Endometrial microvascular endothelial cells (primary cell): ENCODE data around the gene KAT8. TPM values are rescaled to one million over a fixed set of nuclear protein-coding genes. Genes with fewer than 3 reads are reported as not detected.
"Not testable (repeated sequence)": the region's sequence is repeated elsewhere in the genome, so short reads cannot be mapped to it uniquely, and the experiment has no call there.

ENCODE experiments used
- in situ Hi-C: cut with HindIII; loops from 2 replicates; pipeline ENCODE4 v1.10.0; 2017; ENCODE audit warnings: low sequenced_read_pairs, low pct_unique_long_range_greater_than_20kb; ENCODE audit errors: inconsistent ontology term
- total RNA-seq: library from RNA; depleted of rRNA; stranded (reverse); fragments of >200 nt; gene quantifications from one replicate; pipeline ENCODE4 v1.2.3, GENCODE V29; 2015; ENCODE audit errors: inconsistent ontology term

Gene KAT8
- total RNA-seq, 1 donor from 2014 or later, result 30.1 TPM

DNA sequence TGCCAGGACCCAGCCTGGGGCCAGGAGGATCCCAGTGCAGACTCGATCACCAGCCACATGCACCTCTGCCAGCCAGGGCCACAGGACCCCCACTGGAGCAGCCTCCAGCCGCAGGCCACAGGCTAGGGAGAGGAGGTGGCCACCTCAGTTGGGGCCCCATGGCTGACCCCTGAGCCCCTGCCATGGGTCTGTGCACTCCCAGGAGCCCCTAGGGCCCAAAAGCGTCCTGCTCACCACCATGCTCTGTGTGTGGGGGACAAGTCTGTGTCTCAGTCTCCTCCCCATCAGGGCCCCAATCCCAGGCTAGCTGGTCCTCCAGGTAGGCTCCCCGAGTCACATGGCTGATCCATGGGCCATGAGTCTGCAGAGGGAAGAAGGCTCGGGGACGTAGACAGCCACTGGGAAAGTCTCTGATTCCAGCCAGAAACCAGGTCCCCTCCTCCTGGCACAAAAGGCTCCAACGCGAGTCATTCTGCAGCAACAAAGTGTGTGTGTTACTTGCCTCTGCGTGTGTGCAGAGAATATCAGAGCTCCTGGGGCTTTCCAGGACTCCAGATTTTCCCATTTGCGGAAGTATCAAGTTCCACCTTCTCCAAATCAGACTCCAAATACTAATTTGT, 24.1 kb downstream of the KAT8 start:
- in situ Hi-C loops, result no loop called here

DNA sequence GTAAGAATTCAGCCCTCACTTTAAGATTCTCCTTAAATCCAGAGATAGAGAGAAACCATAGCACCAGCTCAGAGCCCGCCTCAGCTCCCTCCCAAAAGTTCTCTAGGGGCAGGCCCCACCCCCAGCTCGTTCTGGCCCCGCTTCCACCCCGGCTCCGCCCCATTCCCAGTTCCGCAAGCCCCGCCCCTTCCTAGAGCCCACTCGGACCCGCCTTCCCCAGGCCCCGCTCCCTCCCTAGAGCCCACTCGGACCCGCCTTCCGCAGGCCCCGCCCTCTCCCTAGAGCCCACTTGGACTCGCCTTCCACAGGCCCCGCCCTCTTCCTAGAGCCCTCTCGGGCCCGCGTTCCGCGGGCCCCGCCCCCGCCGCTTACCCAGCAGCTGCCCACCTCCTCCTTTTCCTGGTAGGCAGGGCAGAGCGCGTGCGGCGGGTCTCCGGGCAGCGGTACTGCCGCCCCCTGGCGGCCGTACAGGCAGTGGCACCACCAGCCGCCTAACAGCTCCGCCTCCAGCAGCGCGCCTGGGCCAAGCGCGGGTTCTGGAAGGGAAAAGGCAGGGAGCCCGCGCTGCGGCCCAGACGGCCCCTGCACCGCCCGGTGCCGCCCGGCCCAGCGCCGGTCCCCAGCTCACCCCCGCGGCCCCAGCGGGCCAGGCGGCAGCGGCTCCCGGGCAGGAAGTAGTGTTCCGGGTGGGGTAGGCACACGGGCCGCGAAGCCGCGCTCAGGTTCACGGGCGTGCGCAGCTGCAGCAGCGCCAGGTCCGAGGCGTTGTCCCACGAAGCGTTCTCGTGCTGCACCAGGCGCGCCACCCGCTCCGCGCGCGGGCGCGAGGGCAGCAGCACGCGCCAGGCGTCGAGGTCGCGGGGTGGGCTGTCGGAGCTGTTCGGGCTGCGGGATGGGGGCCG, 24.9 kb downstream of the KAT8 start:
- in situ Hi-C loops, result no loop called here

DNA sequence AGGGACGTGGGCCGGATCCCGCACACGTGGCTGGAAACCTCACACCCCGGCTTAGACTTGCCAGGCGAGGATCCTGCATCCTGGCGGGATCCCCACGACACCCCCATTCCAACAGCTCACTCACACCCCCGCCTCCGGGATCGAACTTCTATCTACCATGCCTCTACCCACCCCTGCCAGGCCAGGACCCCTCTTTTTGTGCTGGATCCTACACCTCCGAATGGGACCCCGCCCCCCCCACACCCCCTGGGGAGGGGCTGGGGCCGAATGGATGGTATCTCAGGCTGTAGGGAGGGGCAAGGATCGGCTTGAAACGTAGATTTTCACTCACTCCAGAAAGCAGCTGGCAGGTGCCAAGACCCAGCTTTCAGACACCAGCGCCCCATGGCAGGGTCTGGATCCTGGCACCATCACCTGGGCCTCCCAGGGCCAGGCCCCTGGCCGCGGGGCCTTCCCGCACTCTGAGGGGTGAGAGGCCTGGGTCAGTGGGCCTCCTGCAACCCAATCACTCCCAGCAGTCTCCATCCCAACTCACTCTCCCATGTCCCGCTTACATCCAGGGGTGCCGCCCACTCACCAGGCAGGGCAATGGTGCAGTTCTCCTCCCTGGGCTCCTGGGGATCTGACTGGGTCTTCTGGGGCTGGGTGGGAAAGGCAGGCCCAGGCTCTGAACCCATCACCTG, 25.7 kb downstream of the KAT8 start:
- in situ Hi-C loops, result no loop called here

DNA sequence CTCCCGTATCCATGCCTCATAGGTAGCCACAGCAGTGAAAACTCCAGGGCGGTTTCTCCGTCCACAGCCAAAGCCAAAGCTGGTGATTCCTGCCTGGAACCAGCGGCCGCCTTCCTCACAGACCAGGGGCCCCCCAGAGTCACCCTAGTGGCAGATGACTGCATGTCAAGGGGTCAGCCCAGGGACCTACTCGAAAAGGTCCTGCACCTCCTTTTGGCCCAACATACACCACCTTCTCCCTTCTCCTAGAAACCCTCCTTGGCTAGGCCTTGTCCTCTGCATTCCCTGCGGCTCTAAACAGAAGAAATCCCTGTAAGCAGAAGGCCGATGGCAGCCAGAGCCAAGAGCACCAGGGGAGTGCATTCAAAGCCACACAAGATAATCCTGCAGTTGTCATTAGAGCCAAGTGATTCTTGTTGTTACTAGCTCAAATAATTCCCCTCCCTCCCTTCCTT, 26.3 kb downstream of the KAT8 start:
- in situ Hi-C loops, result no loop called here

DNA sequence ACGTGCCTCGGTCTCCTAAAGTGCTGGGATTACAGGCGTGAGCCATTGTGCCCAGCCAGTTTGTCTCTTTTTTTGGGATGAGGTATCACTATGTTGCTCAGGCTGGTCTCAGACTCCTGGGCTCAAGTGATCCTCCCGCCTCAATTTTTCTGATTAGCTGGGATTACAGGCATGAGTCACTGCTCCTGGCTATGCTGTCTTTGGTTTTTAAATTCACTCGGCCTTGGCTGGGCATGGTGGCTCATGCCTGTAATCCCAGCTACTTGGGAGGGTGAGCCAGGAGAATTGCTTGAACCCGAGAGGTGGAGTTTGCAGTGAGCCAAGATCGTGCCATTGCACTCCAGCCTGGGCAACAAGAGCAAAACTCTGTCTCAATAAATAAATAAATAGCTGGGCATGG, 27.0 kb downstream of the KAT8 start:
- in situ Hi-C loops, result not testable (repeated sequence)

DNA sequence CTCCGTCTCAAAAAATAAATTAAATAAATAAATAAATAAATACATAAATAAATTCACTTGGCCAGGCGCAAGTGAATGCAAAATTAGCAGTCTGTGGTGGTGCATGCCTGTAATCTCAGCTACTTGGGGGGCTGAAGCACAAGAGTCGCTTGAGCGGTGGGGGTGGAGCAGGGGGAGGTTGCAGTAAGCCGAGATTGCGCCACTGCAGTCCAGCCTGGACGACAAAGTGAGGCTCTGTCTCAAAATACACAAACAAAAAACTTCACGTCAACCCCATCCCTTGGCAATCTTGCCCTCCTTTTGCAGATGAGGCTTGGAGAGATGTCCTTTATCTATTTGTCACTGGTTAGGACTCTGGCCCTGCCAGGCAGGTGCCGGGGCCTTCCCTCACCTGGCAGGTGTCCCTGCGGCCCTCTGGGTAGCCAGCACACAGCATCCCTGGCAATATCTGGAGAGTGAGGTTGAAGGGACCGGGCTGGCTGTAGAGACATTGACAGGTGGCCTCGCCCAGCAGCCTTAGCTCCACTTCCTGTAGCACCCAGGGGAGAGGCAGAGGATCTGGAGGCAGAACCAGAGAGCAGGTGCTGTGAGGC, 28.0 kb downstream of the KAT8 start:
- in situ Hi-C loops, result no loop called here

DNA sequence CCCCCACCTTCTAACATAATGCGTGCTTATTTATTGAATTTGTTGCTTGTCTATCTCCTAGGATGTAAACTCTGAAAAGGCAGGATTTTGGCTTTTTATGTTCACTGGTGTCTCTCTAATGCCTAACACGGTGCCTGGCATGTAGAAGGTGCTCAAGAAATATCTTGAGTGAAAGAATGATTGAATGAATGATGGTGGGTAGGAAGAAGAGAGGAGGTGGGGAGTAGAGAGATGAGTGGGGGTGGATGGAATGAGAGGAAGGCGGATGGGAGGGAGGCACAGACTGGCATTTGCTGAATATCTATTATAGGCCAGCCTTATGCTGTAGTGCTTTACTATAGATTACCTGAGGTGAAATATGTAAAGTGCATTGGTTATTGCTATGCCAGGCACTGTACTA, 30.1 kb downstream of the KAT8 start:
- in situ Hi-C loops, result no loop called here

DNA sequence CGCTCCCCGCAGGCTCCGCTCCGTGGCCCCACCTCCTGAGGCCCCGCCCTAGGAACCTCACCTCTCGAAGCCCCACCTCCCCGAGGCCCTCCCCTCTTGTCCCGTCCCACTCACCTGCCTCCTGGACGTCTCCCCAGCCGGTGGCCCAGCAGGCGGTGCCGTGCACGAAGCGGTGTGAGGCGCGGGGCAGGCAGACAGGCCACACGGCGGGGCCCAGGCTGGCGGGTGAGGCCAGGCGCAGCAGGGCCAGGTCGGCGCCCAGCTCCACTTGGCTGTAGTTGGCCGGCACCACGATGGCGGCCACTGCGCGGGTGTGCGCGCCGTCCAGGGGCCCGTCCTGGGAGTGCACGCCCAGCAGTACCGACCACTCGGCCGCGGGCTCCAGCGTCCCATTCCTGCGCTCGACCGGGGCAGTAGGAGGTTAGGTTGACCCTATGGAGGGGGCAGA, 30.8 kb downstream of the KAT8 start:
- in situ Hi-C loops, result no loop called here

DNA sequence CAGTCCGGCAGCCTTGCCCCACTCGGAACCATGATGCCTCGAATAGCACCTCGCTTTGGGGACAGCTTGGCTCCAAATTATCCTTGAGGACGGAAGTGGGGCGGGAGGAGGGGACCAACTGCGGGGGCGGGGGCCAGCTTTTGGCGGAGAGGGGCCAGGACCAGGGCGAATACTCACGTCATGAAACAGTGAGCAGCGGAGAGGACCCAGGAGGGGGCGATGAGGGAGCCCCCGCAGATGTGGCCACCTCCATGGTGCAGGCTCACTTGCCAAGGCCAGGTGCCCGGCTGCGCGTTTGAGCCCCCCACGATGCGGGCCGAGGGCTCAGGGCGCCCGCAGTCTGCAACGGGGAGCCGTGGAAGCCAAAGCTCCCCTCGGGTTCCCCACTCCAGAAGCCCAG, 31.4 kb downstream of the KAT8 start:
- in situ Hi-C loops, result no loop called here

DNA sequence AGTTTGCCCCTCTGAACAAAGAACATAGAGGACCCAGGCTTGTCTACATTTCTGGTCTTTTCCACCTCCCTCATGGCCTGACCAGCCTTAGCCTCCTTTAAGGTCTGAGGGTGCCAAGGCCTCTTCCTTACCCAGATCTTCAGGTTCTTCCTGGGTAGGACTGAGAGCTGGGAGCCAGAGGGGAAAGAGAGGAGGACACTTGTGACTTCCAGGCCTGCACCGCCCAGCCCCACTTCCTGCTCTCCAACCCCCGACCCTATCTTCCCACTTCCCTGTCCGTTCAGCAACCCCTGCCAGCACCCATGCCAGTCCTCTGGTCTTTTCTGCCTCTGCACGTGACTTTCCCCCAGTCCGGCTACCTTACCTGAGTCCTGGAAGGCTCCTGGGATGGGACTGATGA, 31.9 kb downstream of the KAT8 start:
- in situ Hi-C loops, result no loop called here

DNA sequence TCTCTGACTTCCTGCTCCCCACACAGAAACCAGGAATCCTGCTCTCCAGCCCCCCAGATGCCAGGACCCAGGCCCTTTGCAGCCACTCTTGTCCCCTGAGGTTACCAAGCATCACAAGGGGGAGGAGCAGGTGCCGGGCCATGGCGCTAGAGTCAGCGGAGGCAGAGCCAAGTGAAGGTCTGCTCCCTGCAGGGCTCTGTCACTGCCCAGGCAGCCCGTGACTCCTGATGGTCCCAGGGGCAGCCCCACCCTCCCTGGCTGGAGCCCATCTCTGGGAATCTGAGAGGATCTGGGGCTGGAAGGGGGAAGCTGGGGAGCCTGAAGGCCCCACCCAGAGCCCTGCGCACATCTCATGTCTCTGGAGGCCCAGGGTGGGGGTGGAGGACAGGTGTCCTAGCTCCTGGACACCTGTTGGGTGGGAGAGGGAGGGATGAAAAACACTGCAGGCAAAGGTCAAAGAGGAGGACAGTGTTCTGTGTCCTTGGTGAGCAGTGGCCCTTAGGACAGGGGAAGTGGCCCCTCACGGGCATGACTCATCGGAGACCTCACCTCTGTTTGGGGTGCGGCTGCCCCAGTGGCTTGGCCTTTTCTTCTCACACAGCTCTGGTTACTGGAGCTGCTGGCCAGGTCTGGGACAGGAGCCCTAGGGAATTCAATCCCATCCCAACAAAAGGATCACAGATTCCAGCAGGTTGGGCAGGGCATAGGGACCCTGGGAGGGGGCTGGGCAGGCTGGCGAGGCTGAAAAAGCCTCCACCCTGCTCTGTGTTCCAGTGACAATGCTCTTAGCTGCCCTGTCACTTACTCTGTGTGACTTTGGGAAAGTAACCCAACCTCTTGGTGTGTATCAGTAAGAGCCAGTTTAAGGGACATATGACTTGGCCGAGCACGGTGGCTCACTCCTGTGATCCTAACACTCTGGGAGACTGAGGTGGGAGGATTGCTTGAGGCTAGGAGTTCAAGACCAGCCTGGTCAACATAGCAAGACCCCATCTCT, 32.7 kb downstream of the KAT8 start, which contains the start of gene PRSS36:
TSS of gene PRSS36 (minus strand) at position 173 of the 997 bp plus-strand sequence. CDS start at position 142, 31 bp downstream.
- in situ Hi-C loops, result no loop called here

DNA sequence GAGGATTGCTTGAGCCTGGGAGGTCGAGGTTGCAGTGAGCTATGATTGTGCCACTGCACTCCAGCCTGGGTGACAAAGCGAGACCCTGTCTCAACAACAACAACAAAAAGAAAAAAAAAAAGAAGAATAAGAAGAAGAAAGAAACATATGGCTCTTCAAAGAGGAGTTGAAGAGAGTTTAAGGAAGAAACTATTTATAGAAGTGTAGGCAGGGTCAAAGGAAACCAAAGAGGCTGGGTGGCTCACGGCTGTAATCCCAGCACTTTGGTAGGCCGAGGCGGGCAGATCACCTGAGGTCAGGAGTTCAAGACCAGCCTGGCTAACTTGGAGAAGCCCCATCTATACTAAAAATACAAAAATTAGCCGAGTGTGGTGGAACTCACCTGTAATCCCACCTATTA, 33.5 kb downstream of the KAT8 start:
- in situ Hi-C loops, result not testable (repeated sequence)

DNA sequence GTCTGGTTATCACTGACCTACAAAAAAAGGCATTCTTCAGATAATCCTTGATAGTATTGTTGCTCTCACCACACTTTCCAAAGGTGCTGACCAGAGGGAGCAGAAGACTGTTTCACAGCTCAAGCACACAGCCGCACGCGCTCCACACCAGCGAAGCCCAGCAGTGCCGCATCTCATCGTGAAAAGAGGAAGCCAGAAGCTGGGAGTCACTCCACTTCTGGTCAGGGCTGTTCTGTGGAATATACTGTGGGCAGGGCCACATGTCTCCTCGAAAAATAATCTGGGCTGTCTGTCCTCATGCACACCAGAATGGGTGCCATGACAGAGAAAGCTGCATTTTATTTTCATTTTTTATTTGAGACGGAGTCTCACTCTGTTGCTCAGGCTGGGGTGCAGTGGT, 39.7 kb downstream of the KAT8 start:
- in situ Hi-C loops, result no loop called here

DNA sequence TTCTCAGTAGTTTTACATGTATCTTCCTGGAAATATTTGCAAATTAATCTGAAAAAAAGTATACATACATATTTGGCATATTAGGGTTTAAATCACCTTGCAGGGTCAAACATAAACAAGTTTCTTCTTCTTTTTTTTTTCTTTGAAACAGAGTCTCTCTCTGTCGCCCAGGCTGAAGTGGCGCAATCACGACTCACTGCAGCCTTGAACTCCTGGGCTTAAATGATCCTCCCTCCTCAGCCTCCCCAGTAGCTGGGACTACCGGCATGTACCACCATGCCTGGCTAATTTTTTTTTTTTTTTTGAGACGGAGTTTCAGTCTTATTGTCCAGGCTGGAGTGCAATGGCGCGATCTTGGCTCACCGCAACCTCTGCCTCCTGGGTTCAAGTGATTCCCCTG, 49.9 kb downstream of the KAT8 start:
- in situ Hi-C loops, result no loop called here

DNA sequence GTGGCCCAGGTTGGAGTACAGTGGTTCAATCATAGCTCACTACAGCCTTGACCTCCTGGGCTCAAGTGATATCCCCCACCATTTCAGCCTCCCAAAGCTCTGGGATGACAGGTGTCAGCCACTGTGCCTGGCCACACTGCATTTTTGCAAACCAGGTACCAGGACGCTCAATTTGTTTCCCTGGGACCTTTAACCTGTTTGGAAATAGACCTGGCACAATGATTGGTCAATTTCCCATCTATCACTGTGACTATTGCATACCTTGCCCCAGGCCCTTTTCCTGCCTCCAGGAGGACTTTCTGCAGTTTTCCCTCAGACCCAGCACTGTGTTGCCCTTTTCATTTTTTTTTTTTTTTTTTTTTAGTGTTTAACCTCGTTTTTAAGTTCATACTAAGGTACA, 51.4 kb downstream of the KAT8 start:
- in situ Hi-C loops, result no loop called here

DNA sequence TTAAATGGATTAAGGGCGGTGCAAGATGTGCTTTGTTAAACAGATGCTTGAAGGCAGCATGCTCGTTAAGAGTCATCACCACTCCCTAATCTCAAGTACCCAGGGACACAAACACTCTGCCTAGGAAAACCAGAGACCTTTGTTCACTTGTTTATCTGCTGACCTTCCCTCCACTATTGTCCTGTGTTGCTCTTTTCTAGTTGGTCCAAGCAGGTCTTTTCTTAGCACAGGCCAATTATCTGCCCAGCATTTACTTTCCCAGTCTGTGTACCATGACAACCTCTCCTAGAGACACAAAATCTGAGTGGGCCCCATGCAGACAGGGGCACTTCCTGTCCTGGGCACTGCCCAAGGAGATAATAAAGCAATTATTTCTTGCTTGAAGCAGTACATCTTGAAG, 52.6 kb downstream of the KAT8 start:
- in situ Hi-C loops, result not testable (repeated sequence)

DNA sequence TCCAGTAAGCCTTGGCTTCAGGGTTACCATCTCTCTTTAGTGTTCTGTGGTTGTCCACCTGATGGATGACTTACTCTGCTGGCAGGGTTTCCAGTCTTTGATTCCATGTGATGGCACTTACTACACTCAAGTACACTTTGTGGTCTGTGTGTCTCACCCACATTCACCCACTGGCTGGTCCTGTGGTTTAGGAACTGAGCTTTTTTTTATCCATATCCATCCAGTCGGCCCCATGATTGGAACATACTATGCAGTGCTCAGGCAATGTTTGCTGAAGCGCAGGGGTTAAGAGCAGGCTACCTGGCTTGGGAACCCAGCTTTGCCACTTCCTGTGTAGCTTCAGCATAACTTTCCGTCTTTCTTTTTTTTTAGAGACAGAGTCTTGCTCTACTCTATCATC, 59.7 kb downstream of the KAT8 start:
- in situ Hi-C loops, result no loop called here

DNA sequence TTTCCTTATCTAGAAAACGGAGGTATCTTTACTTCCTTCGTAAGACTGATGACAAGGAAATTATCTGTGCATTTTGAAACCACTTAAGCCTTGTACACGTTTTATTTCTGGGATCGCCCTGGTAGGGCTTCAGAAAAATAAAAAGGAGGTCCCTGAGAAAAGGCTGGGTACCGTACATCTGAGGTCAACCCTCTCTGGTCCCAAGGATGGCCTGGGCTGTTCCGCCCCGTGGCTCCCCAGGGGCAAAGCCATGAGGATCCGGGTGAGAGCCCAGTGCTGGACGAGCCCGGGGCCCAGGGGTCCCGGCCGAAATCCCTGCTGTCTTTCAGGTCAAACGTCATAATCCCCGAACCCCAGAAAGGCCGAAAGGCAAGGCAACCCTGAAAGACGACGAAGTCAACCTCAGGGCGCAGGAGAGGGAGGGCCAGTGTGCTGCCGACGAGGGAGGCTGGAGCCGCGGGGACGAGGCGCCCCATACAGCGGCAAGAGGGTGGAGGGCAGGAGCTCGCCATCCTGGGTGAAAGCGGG, 61.8 kb downstream of the KAT8 start:
- in situ Hi-C loops, result no loop called here
